ENCODE data around the gene FAM50B.

Gene FAM50B

GRCh38 chr6:3835055-3835731, 14.0 kb upstream of the FAM50B start:
- no peak for DNase-seq (ENCODE audit: low spot score)
- WGBS, 2 donors (ENCODE audit: extremely low coverage in 2 of 2, insufficient read length in 2 of 2, insufficient replicate concordance in 1 of 2), result no CpG with 5 or more reads among the region's 5 CpGs

GRCh38 chr6:3835785-3836184, 13.4 kb upstream of the FAM50B start:
- H3K27ac ChIP-seq (replicated peaks; ENCODE audit: low read length), result no peak overlapping the region

More at GRCh38 chr6:3835055-3835731, 14.0 kb upstream of the FAM50B start:
- H2BK120ac ChIP-seq (ENCODE audit: low read depth, low read length), result no peak overlapping the region
- H2BK12ac ChIP-seq (ENCODE audit: low read length), result no peak overlapping the region
- H3K79me1 ChIP-seq (ENCODE audit: low read depth, low read length), result no peaks in the 10 kb centered on the region
- no peak overlapping the region for H3K4me2 ChIP-seq (ENCODE audit: insufficient read depth, low read length, poor library complexity, severe bottlenecking)
- H4K8ac ChIP-seq (ENCODE audit: low read depth, low read length), result no peak overlapping the region
- H3K4me3 ChIP-seq (ENCODE audit: low read length in 2 of 2), result no peak overlapping the region
- no peaks in the 10 kb centered on the region for H3K36me3 ChIP-seq (replicated peaks in 1 of 2; ENCODE audit: control insufficient read depth in 2 of 2, insufficient read depth in 2 of 2, low read length in 2 of 2)
- no peaks in the 10 kb centered on the region for H3K4me1 ChIP-seq (ENCODE audit: control insufficient read depth in 2 of 2, insufficient read depth in 1 of 2, low read depth in 1 of 2, low read length in 2 of 2)
- H3K27ac ChIP-seq (replicated peaks; ENCODE audit: low read length), result no peak overlapping the region
- no peak overlapping the region for H2BK15ac ChIP-seq (ENCODE audit: low read length)
- no peak overlapping the region for H3K14ac ChIP-seq (ENCODE audit: low read length)
- H3K18ac ChIP-seq (ENCODE audit: low read length), result no peak overlapping the region
- H3K4ac ChIP-seq (ENCODE audit: low read length), result no peak overlapping the region
- no peak overlapping the region for H2AFZ ChIP-seq (ENCODE audit: low read length)
- H3K23ac ChIP-seq (ENCODE audit: low read depth, low read length, poor library complexity), result no peak overlapping the region
- H2AK5ac ChIP-seq (ENCODE audit: low read depth, low read length), result no peak overlapping the region
- no peaks in the 10 kb centered on the region for H3K9me3 ChIP-seq (replicated peaks in 1 of 2; ENCODE audit: control insufficient read depth in 2 of 2, insufficient read depth in 1 of 2, low read depth in 1 of 2, low read length in 2 of 2)
- no peaks in the 10 kb centered on the region for H3K27me3 ChIP-seq (ENCODE audit: control insufficient read depth in 3 of 3, insufficient read depth in 3 of 3, low read depth in 1 of 3, low read length in 3 of 3)
- no peak overlapping the region for H2BK5ac ChIP-seq (ENCODE audit: low read length)
- H4K91ac ChIP-seq (ENCODE audit: low read depth, low read length, poor library complexity), result no peak overlapping the region
- H3K9ac ChIP-seq (ENCODE audit: low read depth, low read length, poor library complexity), result no peak overlapping the region

GRCh38 chr6:3836566-3836965, 12.6 kb upstream of the FAM50B start:
- no peak overlapping the region for H3K4me2 ChIP-seq (ENCODE audit: insufficient read depth, low read length, poor library complexity, severe bottlenecking)
- H3K27me3 ChIP-seq (ENCODE audit: control insufficient read depth in 3 of 3, insufficient read depth in 3 of 3, low read depth in 1 of 3, low read length in 3 of 3), result no peaks in the 10 kb centered on the region
- H3K27ac ChIP-seq (replicated peaks; ENCODE audit: low read length), result no peak overlapping the region
- no peak overlapping the region for H2BK15ac ChIP-seq (ENCODE audit: low read length)
- no peak overlapping the region for H2BK120ac ChIP-seq (ENCODE audit: low read depth, low read length)
- no peak for DNase-seq (ENCODE audit: low spot score)
- H3K79me1 ChIP-seq (ENCODE audit: low read depth, low read length), result no peaks in the 10 kb centered on the region
- H2BK12ac ChIP-seq (ENCODE audit: low read length), result no peak overlapping the region
- no peak overlapping the region for H2AK5ac ChIP-seq (ENCODE audit: low read depth, low read length)
- H3K23ac ChIP-seq (ENCODE audit: low read depth, low read length, poor library complexity), result no peak overlapping the region
- peak overlapping the region; percentile 64 for H3K14ac ChIP-seq (ENCODE audit: low read length)
- H2AFZ ChIP-seq (ENCODE audit: low read length), result no peak overlapping the region
- no peak overlapping the region for H2BK5ac ChIP-seq (ENCODE audit: low read length)
- H3K36me3 ChIP-seq (replicated peaks in 1 of 2; ENCODE audit: control insufficient read depth in 2 of 2, insufficient read depth in 2 of 2, low read length in 2 of 2), result no peaks in the 10 kb centered on the region
- no CpG with 5 or more reads among the region's 3 CpGs for WGBS, 2 donors (ENCODE audit: extremely low coverage in 2 of 2, insufficient read length in 2 of 2, insufficient replicate concordance in 1 of 2)
- no peak overlapping the region for H3K18ac ChIP-seq (ENCODE audit: low read length)
- no peak overlapping the region for H3K9ac ChIP-seq (ENCODE audit: low read depth, low read length, poor library complexity)
- H4K8ac ChIP-seq (ENCODE audit: low read depth, low read length), result no peak overlapping the region
- no peaks in the 10 kb centered on the region for H3K9me3 ChIP-seq (replicated peaks in 1 of 2; ENCODE audit: control insufficient read depth in 2 of 2, insufficient read depth in 1 of 2, low read depth in 1 of 2, low read length in 2 of 2)
- no peak overlapping the region for H3K4ac ChIP-seq (ENCODE audit: low read length)
- no peaks in the 10 kb centered on the region for H3K4me1 ChIP-seq (ENCODE audit: control insufficient read depth in 2 of 2, insufficient read depth in 1 of 2, low read depth in 1 of 2, low read length in 2 of 2)
- no peak overlapping the region for H3K4me3 ChIP-seq (ENCODE audit: low read length in 2 of 2)
- H4K91ac ChIP-seq (ENCODE audit: low read depth, low read length, poor library complexity), result no peak overlapping the region

More at GRCh38 chr6:3835785-3836184, 13.4 kb upstream of the FAM50B start:
- Histone ChIP-seq H3K4me2 (ENCODE audit: insufficient read depth, low read length, poor library complexity, severe bottlenecking) (no peak overlapping the region), H3K27me3 (ENCODE audit: control insufficient read depth in 3 of 3, insufficient read depth in 3 of 3, low read depth in 1 of 3, low read length in 3 of 3) (no peaks in the 10 kb centered on the region), H3K23ac (ENCODE audit: low read depth, low read length, poor library complexity) (no peak overlapping the region), H2BK12ac (ENCODE audit: low read length) (no peak overlapping the region), H3K4ac (ENCODE audit: low read length) (no peak overlapping the region), H3K9me3 (replicated peaks in 1 of 2; ENCODE audit: control insufficient read depth in 2 of 2, insufficient read depth in 1 of 2, low read depth in 1 of 2, low read length in 2 of 2) (no peaks in the 10 kb centered on the region), H3K4me3 (ENCODE audit: low read length in 2 of 2) (no peak overlapping the region), H2AFZ (ENCODE audit: low read length) (no peak overlapping the region), H3K36me3 (replicated peaks in 1 of 2; ENCODE audit: control insufficient read depth in 2 of 2, insufficient read depth in 2 of 2, low read length in 2 of 2) (no peaks in the 10 kb centered on the region), H4K91ac (ENCODE audit: low read depth, low read length, poor library complexity) (no peak overlapping the region), H2BK15ac (ENCODE audit: low read length) (no peak overlapping the region), H3K4me1 (ENCODE audit: control insufficient read depth in 2 of 2, insufficient read depth in 1 of 2, low read depth in 1 of 2, low read length in 2 of 2) (no peaks in the 10 kb centered on the region), H4K8ac (ENCODE audit: low read depth, low read length) (no peak overlapping the region), H2BK120ac (ENCODE audit: low read depth, low read length) (no peak overlapping the region), H3K18ac (ENCODE audit: low read length) (no peak overlapping the region), H3K9ac (ENCODE audit: low read depth, low read length, poor library complexity) (no peak overlapping the region), H3K14ac (ENCODE audit: low read length) (no peak overlapping the region), H3K79me1 (ENCODE audit: low read depth, low read length) (no peaks in the 10 kb centered on the region), H2BK5ac (ENCODE audit: low read length) (no peak overlapping the region), H2AK5ac (ENCODE audit: low read depth, low read length) (no peak overlapping the region)
- DNase-seq (ENCODE audit: low spot score), result no peak
- no CpG with 5 or more reads among the region's 5 CpGs for WGBS, 2 donors (ENCODE audit: extremely low coverage in 2 of 2, insufficient read length in 2 of 2, insufficient replicate concordance in 1 of 2)

GRCh38 chr6:3837781-3838180, 11.4 kb upstream of the FAM50B start:
- Histone ChIP-seq H3K23ac (ENCODE audit: low read depth, low read length, poor library complexity) (no peak overlapping the region), H3K79me1 (ENCODE audit: low read depth, low read length) (no peaks in the 10 kb centered on the region), H2BK120ac (ENCODE audit: low read depth, low read length) (no peak overlapping the region), H3K18ac (ENCODE audit: low read length) (no peak overlapping the region), H3K4me3 (ENCODE audit: low read length in 2 of 2) (no peak overlapping the region), H4K8ac (ENCODE audit: low read depth, low read length) (no peak overlapping the region), H2AK5ac (ENCODE audit: low read depth, low read length) (no peak overlapping the region), H4K91ac (ENCODE audit: low read depth, low read length, poor library complexity) (no peak overlapping the region), H3K27ac (replicated peaks; ENCODE audit: low read length) (no peak overlapping the region), H2BK5ac (ENCODE audit: low read length) (no peak overlapping the region), H2AFZ (ENCODE audit: low read length) (no peak overlapping the region), H3K4me2 (ENCODE audit: insufficient read depth, low read length, poor library complexity, severe bottlenecking) (no peak overlapping the region), H3K9ac (ENCODE audit: low read depth, low read length, poor library complexity) (no peak overlapping the region), H3K4me1 (ENCODE audit: control insufficient read depth in 2 of 2, insufficient read depth in 1 of 2, low read depth in 1 of 2, low read length in 2 of 2) (no peaks in the 10 kb centered on the region), H3K4ac (ENCODE audit: low read length) (no peak overlapping the region), H2BK15ac (ENCODE audit: low read length) (no peak overlapping the region), H3K14ac (ENCODE audit: low read length) (no peak overlapping the region), H3K36me3 (replicated peaks in 1 of 2; ENCODE audit: control insufficient read depth in 2 of 2, insufficient read depth in 2 of 2, low read length in 2 of 2) (no peaks in the 10 kb centered on the region), H3K9me3 (replicated peaks in 1 of 2; ENCODE audit: control insufficient read depth in 2 of 2, insufficient read depth in 1 of 2, low read depth in 1 of 2, low read length in 2 of 2) (no peaks in the 10 kb centered on the region), H3K27me3 (ENCODE audit: control insufficient read depth in 3 of 3, insufficient read depth in 3 of 3, low read depth in 1 of 3, low read length in 3 of 3) (no peaks in the 10 kb centered on the region), H2BK12ac (ENCODE audit: low read length) (no peak overlapping the region)
- no CpG with 5 or more reads among the region's 1 CpG for WGBS, 2 donors (ENCODE audit: extremely low coverage in 2 of 2, insufficient read length in 2 of 2, insufficient replicate concordance in 1 of 2)
- no peak for DNase-seq (ENCODE audit: low spot score)
